HepG2 (cell line): ENCODE data around the gene SLC24A5. TPM values are rescaled to one million over a fixed set of nuclear protein-coding genes. Genes with fewer than 3 reads are reported as not detected.
A peak's percentile ranks its signal among the peaks of the same experiment; 100 is the strongest.

Experiments used
- AHDC1 ChIP-seq: sonication (generic); formaldehyde crosslinking; IDR thresholded peaks from 2 replicates; pipeline ENCODE4 v1.5.1; 2020; ENCODE audit warnings: mild to moderate bottlenecking, missing genetic modification reagents, borderline replicate concordance
- ATF6 ChIP-seq: sonication (generic); formaldehyde crosslinking; conservative IDR thresholded peaks from 2 replicates; pipeline ENCODE4 v1.4.0; 2020; ENCODE audit warnings: missing genetic modification reagents
- ESRRA ChIP-seq: sonication (generic); formaldehyde crosslinking; IDR thresholded peaks from 2 replicates; pipeline ENCODE4 v1.5.1; 2020; ENCODE audit warnings: mild to moderate bottlenecking, low read depth, missing genetic modification reagents
- HOXA5 ChIP-seq: sonication (generic); formaldehyde crosslinking; IDR thresholded peaks from 2 replicates; pipeline ENCODE4 v1.4.0; 2020; ENCODE audit warnings: missing genetic modification reagents
- KDM5A ChIP-seq: fragments of 200-600 bp; sonication (generic); IDR thresholded peaks from 2 replicates; pipeline ENCODE4 v1.7.0; 2018; ENCODE audit warnings: antibody characterized with exemption, mild to moderate bottlenecking, low read length, borderline replicate concordance
- MAX ChIP-seq: IDR thresholded peaks from 2 replicates; pipeline ENCODE4 v1.6.1; 2012; ENCODE audit warnings: inconsistent platforms
- MLX ChIP-seq: IDR thresholded peaks from 2 replicates; pipeline ENCODE4 v1.6.1; 2016
- POGZ ChIP-seq: sonication (generic); formaldehyde crosslinking; IDR thresholded peaks from 2 replicates; pipeline ENCODE4 v1.4.0; 2020; ENCODE audit warnings: mild to moderate bottlenecking, missing genetic modification reagents
- SP1 ChIP-seq, 2 experiments: fragments of 450-650 bp in 1 of 2; sonication (generic) in 1 of 2; formaldehyde crosslinking in 1 of 2; IDR thresholded peaks; 2 replicates each; pipeline versions ENCODE4 v1.4.0 to v1.6.1; 2016 to 2020; ENCODE audit warnings: missing genetic modification reagents in 1 of 2
- SSRP1 ChIP-seq: IDR thresholded peaks from 2 replicates; pipeline ENCODE4 v1.6.1; 2016; ENCODE audit warnings: control low read depth
- TFDP2 ChIP-seq: sonication (generic); formaldehyde crosslinking; IDR thresholded peaks from 2 replicates; pipeline ENCODE4 v1.4.0; 2020; ENCODE audit warnings: missing genetic modification reagents
- THAP11 ChIP-seq: IDR thresholded peaks from 2 replicates; pipeline ENCODE4 v1.6.1; 2016; ENCODE audit warnings: missing biosample characterization, missing genetic modification reagents
- ZIK1 ChIP-seq: sonication (generic); formaldehyde crosslinking; IDR thresholded peaks from 2 replicates; pipeline ENCODE4 v1.5.0; 2020; ENCODE audit warnings: mild to moderate bottlenecking, low read depth, missing genetic modification reagents, borderline replicate concordance
- ZNF280D ChIP-seq: sonication (generic); formaldehyde crosslinking; IDR thresholded peaks from 2 replicates; pipeline ENCODE4 v1.5.1; 2020; ENCODE audit warnings: mild to moderate bottlenecking, missing genetic modification reagents
- ZNF3 ChIP-seq: IDR thresholded peaks from 2 replicates; pipeline ENCODE4 v1.7.0; 2017; ENCODE audit warnings: inconsistent platforms
- ZNF329 ChIP-seq: sonication (generic); formaldehyde crosslinking; IDR thresholded peaks from 2 replicates; pipeline ENCODE4 v1.9.0; 2021; ENCODE audit warnings: low read depth, mild to moderate bottlenecking, missing genetic modification reagents
- polyA plus RNA-seq, 8 experiments: library from polyadenylated mRNA; depleted of rRNA in 3 of 8; stranded (reverse) in 7 of 8; unstranded in 1 of 8; fragments of >200 nt; fragmentation: Illumina TruSeq in 4 of 8; extraction: Trizol in 4 of 8; gene quantifications; 2 replicates each; pipeline versions ENCODE4 v1.2.1 to v1.2.3, GENCODE V29; 2011 to 2016; ENCODE audit warnings: low read depth in 4 of 8, missing spikeins in 1 of 8, mixed read lengths in 1 of 8; ENCODE audit not compliant: insufficient read depth in 1 of 8
- total RNA-seq, 5 experiments: library from RNA; depleted of rRNA; stranded (reverse); fragments of >200 nt; fragmentation: Illumina TruSeq; extraction: Trizol; gene quantifications; 2 replicates each; pipeline ENCODE4 v1.2.3, GENCODE V29; 2016; ENCODE audit warnings: low read depth in 1 of 5

SLC24A5 gene
- total and polyA plus RNA-seq, 2 of the 13 experiments (the other 11 are each of a cell fraction or from before 2014, with no cell fraction given) = not detected

- no peak for TF ChIP-seq ATF6 (CRISPR knock-in tag)
- no peak for TF ChIP-seq AHDC1
- TF ChIP-seq MAX = peak; percentile 85
- no peak for TF ChIP-seq SSRP1 (CRISPR knock-in tag)
- no peak for TF ChIP-seq ZNF280D
- TF ChIP-seq SP1 (IDR thresholded peaks at IDR 0.05) = no peak
- no peak for TF ChIP-seq SP1 (CRISPR knock-in tag; IDR thresholded peaks at IDR 0.05)
- TF ChIP-seq MLX (CRISPR knock-in tag) = no peak
- no peak for TF ChIP-seq ZNF3 (CRISPR knock-in tag)
- TF ChIP-seq POGZ (CRISPR knock-in tag) = peak; percentile 64; the same call in 1 of the 2 replicates
- no peak for TF ChIP-seq ZIK1 (CRISPR knock-in tag)
- TF ChIP-seq ZNF329 (CRISPR knock-in tag) = no peak
- no peak for TF ChIP-seq ESRRA (CRISPR knock-in tag)
- TF ChIP-seq THAP11 (CRISPR knock-in tag) = 0 out of 2 replicates have a peak, but pooled peaks have one; percentile 22
- TF ChIP-seq TFDP2 (CRISPR knock-in tag) = peak; percentile 80
- no peak for TF ChIP-seq HOXA5
- no peak for TF ChIP-seq KDM5A
Observed at GRCh38 chr15:48177766-48178647, 57.2 kb downstream of the SLC24A5 start, which contains the start of gene MYEF2 (continued).
